GM18519 (cell line): ENCODE data around the gene GSX2.

Source experiments
- ATAC-seq: cut with Tn5 transposase; IDR thresholded peaks from one replicate; pipeline ENCODE4 v1.9.1; 2021; ENCODE audit warnings: mild to moderate bottlenecking, moderate library complexity; ENCODE audit not compliant: unreplicated experiment, low FRiP score

Gene GSX2

DNA sequence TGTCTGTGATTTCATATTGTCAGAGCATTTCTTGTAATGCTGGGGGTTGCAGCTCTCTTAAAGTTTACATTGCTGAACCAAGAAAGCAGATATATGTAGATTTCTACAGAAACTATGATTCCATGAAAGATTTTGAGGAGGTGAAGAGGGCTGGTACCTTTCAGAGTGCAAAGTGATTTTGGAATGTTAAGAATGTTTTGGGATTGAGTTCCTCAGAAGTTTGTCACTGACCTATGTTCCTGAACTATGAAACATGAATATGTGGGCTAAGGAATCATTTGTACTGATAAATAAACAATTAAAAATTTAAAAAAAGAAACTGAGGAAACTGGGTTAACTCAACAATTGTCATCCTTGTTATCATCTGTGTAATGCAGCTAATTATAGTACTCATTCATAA, 23.3 kb upstream of the GSX2 start:
- no peak for ATAC-seq

GRCh38 chr4:54077812-54078211, 22.2 kb upstream of the GSX2 start:
- no peak for ATAC-seq

GRCh38 chr4:54082168-54082567, 17.8 kb upstream of the GSX2 start:
- ATAC-seq = no peak

DNA sequence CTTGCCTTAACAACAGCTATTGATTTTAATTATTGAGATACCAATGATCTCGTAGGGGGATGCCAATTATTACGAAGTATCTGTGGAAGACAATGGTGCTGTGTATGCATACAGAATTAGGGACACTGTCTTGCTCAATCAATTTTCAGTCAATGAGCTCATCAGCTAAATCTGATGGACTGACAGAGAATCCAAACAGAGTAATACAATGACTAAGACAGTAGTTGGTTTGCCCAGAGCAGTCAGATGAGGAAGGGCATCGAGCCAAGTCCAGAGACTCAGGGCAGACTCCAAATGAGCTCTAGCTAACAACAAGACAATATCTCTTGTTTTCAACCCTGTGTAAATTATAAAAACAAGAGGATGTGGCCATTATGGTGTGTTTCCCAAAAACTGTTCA, 14.7 kb upstream of the GSX2 start:
- ATAC-seq = no peak

DNA sequence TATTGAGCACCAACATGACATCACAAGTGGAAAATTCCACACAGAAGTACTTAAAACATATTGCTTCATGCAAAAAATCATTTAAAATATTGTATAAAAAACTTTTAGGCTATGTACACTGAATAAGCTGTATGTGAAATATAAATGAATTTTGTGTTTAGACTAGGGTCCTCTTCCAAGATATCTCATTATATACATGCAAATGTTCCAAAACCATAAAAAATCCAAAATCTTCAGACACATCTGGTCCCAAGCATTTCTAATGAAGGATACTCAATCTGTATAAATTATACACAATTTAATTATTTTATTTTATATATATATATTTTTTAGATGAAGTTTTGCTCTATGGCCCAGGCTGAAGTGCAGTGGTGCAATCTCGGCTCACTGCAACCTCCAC, 10.1 kb upstream of the GSX2 start:
- ATAC-seq = no peak

DNA sequence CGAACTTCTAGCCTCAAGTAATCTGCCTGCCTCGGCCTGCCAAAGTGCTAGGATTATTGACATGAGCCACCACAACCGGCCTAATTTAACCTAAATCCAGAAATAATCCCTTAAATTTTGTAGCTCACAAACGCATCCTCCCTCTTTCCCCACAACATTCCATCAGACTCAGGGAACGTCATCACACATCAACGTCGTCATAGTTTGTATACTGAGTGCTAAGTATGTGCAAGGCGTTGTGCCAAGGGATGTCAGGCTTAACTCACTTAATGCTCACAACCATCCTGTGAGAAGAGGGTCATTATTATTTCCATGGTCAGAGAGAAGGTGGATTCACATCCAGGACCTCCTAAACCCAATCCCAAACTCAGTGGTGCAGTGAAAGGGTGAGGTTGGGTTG, 9.6 kb upstream of the GSX2 start:
- ATAC-seq = no peak

DNA sequence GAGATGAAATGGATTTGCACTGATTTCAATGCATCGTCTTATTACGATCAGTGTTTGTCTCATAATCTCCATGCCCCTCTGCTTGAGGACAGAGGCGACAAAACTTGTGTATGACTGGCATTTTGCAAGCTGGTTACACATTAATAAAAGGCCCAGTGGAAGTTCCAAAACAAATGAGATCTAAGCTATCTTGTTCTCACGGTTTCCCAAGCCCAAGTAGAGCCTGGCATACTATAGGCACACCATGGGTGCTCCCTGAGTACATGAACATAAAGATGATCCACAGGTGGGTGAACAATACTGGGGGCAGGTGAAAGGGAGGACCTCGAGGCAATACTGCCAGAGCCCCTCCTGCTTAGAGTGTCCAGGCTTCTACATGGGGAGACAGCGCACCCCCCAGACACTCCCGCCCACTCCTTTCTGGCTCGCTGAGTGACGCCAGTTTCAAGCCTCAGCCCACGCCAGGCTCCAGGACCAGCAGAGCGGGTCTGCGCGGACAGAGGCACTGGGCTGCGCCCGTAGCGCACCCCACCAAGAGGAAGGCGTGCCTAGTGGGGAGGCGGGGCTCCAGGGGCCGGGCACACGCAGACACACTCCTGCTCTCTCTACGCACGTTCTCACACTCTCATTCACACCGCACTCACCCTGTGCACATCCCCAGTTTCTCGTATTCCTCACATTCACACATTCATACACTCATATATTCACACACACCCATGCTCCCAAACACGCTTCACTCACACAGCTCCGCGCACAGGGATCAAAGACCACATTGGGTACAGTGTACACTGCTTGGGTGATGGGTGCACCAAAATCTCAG, 8.9 kb upstream of the GSX2 start:
- ATAC-seq = peak; percentile 51

GRCh38 chr4:54091637-54092404, 8.1 kb upstream of the GSX2 start:
- ATAC-seq = no peak

DNA sequence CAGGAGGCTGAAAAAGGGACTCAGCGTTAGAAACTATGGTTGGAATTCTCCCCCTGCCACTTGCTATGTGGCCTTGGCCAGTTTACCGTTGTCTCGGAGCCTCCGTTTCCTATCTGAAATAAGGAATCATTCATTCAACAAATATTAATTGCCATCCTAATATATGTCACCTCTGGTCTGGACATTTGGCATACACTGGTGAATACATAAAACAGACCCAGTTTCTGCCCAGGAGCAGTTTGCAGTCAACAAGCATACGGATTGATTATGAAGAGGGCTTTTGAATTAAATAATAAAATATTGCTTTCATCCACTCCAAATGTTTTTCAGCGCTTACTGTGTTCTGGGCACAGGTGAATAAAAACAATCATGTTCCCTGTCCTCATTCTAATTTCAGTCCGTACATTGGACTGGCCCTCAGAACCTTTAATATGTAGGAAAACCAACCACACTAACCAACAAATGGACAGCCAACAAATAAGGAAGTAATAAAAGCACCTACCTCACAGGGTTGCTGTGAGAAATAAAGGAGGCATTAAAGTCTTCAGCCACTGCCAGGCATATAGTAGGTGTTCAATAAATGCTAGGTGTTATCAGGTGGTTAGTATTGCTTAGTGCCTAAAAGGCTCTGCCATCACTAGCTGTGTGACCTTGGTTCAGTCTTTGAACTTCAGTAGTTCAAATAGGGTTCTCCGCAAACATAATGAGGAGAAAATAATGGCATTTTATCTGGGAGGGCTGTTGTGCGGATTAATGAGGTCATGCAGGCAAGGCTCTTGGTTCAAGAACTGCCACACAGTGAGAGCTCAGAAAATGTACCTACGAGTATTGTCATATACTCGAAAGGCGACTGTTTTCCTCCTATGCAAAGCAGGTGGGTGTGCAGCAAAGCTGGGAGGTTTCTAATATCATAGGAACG, 7.3 kb upstream of the GSX2 start:
- no peak for ATAC-seq

- ATAC-seq = no peak
These were observed 6.4 kb upstream of the GSX2 start for GRCh38 chr4:54093324-54094240.

- ATAC-seq = no peak
These were observed 5.5 kb upstream of the GSX2 start for GRCh38 chr4:54094451-54094850.

GRCh38 chr4:54095110-54095825, 4.7 kb upstream of the GSX2 start:
- no peak for ATAC-seq

DNA sequence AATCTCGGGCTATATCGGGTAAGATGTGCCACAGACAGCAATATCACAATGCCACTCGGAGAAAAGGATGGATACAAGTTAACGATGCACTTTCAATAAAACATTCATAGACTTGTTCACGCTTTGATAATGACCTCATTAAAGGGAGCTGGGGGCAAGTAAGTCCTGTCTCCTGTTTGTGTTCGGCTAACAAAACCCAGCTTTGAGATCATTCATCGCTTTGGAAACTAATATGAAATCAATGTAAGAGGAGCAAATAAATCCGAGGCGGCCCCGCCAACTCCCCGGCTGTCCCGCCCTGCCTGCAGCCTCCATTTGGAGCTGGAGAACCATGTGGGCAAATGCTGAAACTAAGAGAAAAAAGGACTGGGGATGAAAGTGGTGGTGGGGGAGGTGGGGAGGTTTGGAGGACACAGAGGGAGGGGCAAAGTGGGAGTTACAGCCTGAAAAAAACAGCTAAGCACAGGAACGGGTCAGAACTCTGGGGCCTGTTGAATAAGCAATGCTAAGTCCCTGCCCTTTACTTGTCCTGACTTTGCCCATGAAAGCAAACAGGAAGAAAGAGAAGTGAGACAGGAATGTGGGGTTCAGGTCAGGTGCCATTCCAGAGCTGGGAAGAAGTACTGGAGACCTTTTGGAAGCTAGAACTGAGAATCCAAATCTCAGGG, 3.5 kb upstream of the GSX2 start:
- ATAC-seq = no peak

- ATAC-seq = no peak
These were observed 2.8 kb upstream of the GSX2 start for GRCh38 chr4:54097152-54097551.

DNA sequence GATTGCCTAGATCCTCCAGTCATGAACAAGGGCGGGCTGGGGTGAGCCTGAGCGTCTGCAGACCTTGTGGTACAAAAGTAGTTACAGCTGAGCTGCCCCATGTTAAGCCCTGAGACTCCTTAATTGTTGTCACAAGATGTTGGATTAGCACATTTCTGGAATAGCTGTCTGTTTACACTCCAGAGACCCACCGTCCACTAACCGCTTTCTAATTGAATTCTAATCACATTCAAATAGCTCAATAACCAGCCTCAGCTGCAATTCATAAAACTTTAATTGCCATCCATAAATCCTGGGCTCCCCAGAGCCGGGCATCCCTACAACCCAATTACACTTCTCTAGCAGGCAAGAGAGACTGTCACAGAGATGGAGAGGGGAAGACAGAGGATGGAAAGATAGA, 1.6 kb upstream of the GSX2 start:
- no peak for ATAC-seq

GRCh38 chr4:54099287-54099747, 646 bp upstream of the GSX2 start:
- no peak for ATAC-seq

DNA sequence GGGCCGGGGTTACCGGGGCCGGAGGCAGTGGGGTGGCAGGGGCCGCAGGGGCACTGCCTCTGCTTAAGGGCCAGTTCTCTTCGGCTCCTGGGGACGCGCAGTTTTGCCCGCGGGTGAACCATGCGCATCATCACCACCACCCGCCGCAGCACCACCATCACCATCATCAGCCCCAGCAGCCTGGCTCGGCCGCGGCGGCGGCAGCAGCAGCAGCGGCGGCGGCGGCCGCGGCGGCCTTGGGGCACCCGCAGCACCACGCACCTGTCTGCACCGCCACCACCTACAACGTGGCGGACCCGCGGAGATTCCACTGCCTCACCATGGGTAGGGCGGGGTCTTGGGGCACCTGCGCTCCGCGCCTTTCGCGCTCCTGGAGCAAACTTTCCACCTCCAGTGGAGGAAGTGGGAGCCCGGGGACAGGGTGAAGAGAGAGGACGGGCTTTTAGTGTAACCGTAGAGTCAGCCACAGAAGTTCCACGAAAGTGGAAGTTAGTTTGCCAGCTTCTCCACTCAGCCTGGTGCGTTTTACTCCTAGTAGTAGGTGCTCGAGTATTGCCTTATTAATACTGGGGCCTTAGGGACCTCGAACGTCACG, 729 bp downstream of the GSX2 start:
- no peak for ATAC-seq
